Nephron progenitor cell (in vitro differentiated cells): ENCODE measurements around the gene KCNT1.

Experiments
- DNase-seq: peaks from one replicate; pipeline ENCODE4 v3.0.0; 2021
- H3K27ac Mint-ChIP-seq: 2 replicates; pipeline ENCODE4 v1.8.0; 2021; ENCODE audit warnings: mild to moderate bottlenecking, moderate library complexity, mixed read lengths
- H3K27me3 Mint-ChIP-seq: 2 replicates; pipeline ENCODE4 v1.8.0; 2021; ENCODE audit warnings: mild to moderate bottlenecking, low read depth, mixed read lengths; ENCODE audit not compliant: poor library complexity
- H3K36me3 Mint-ChIP-seq: 2 replicates; pipeline ENCODE4 v1.8.0; 2021; ENCODE audit warnings: low read depth, mixed read lengths
- H3K4me1 Mint-ChIP-seq: 2 replicates; pipeline ENCODE4 v1.8.0; 2021; ENCODE audit warnings: mixed read lengths
- H3K4me3 Mint-ChIP-seq: 2 replicates; pipeline ENCODE4 v1.8.0; 2021; ENCODE audit warnings: mild to moderate bottlenecking, moderate library complexity, mixed read lengths
- H3K9me3 Mint-ChIP-seq: 2 replicates; pipeline ENCODE4 v1.8.0; 2021; ENCODE audit warnings: mild to moderate bottlenecking, moderate library complexity, mixed read lengths
- TF ChIP-seq, protein P1 (sequence below): fragments of 200-600 bp; sonication (generic); IDR thresholded peaks from 2 replicates; pipeline ENCODE4 v1.5.0; 2021; ENCODE audit warnings: antibody characterized with exemption

Gene KCNT1

GRCh38 chr9:135821733-135822373 is 119.9 kb downstream of the KCNT1 start:
- H3K27me3 Mint-ChIP-seq = no peaks in the 10 kb centered on the region
- no peak overlapping the region for H3K4me3 Mint-ChIP-seq
- H3K27ac Mint-ChIP-seq = peak overlapping the region; percentile 32
- TF ChIP-seq, protein P1, sequence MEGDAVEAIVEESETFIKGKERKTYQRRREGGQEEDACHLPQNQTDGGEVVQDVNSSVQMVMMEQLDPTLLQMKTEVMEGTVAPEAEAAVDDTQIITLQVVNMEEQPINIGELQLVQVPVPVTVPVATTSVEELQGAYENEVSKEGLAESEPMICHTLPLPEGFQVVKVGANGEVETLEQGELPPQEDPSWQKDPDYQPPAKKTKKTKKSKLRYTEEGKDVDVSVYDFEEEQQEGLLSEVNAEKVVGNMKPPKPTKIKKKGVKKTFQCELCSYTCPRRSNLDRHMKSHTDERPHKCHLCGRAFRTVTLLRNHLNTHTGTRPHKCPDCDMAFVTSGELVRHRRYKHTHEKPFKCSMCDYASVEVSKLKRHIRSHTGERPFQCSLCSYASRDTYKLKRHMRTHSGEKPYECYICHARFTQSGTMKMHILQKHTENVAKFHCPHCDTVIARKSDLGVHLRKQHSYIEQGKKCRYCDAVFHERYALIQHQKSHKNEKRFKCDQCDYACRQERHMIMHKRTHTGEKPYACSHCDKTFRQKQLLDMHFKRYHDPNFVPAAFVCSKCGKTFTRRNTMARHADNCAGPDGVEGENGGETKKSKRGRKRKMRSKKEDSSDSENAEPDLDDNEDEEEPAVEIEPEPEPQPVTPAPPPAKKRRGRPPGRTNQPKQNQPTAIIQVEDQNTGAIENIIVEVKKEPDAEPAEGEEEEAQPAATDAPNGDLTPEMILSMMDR = no peak
- H3K36me3 Mint-ChIP-seq = peaks cover 58% of the 10 kb centered on the region
- peaks cover 3% of the 10 kb centered on the region for H3K4me1 Mint-ChIP-seq
- no peaks in the 10 kb centered on the region for H3K9me3 Mint-ChIP-seq
- DNase-seq = no peak

- no peaks in the 10 kb centered on the region for H3K9me3 Mint-ChIP-seq
- no peaks in the 10 kb centered on the region for H3K27me3 Mint-ChIP-seq
- H3K36me3 Mint-ChIP-seq = peaks cover 60% of the 10 kb centered on the region
- no peaks in the 10 kb centered on the region for H3K4me1 Mint-ChIP-seq
- H3K27ac Mint-ChIP-seq = no peak overlapping the region
- TF ChIP-seq, protein P1 = no peak
- no peak overlapping the region for H3K4me3 Mint-ChIP-seq
- no peak for DNase-seq
Observed at GRCh38 chr9:135822374-135822755, 120.4 kb downstream of the KCNT1 start.

GRCh38 chr9:135823036-135823435 is 121.1 kb downstream of the KCNT1 start:
- Mint-ChIP-seq H3K4me1 (no peaks in the 10 kb centered on the region), H3K27me3 (no peaks in the 10 kb centered on the region), H3K36me3 (peaks cover 66% of the 10 kb centered on the region), H3K4me3 (no peak overlapping the region), H3K9me3 (peaks cover 1% of the 10 kb centered on the region), H3K27ac (peak overlapping the region; percentile 18)
- no peak for DNase-seq
- TF ChIP-seq, protein P1 = no peak

- Mint-ChIP-seq H3K9me3 (peaks cover 24% of the 10 kb centered on the region), H3K27ac (no peak overlapping the region), H3K4me3 (no peak overlapping the region), H3K27me3 (no peaks in the 10 kb centered on the region), H3K4me1 (no peaks in the 10 kb centered on the region), H3K36me3 (peaks cover 77% of the 10 kb centered on the region)
- DNase-seq = no peak
- TF ChIP-seq, protein P1 = no peak
Observed at GRCh38 chr9:135825435-135826187, 123.6 kb downstream of the KCNT1 start.

DNA sequence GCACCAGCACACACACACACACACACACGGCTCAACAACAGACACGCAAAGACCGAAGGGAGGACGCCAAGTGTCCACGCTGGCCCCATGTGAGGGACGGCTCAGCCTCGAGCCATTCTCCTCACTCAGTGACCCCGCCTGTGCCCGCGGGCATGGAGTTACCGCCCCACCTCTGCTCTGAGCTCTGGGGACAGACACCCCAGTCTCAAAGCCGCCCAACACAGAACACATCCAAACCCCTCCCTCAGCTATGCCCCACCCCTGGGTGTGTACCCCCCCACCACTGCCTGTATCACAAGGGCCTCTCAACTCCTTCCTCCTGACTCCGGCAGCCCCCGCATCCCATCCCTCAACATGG is 124.2 kb downstream of the KCNT1 start:
- TF ChIP-seq, protein P1 = no peak
- Mint-ChIP-seq H3K27me3 (no peaks in the 10 kb centered on the region), H3K27ac (peak overlapping the region; percentile 92), H3K4me3 (no peak overlapping the region), H3K9me3 (peaks cover 26% of the 10 kb centered on the region), H3K36me3 (peaks cover 77% of the 10 kb centered on the region), H3K4me1 (no peaks in the 10 kb centered on the region)
- DNase-seq = no peak

GRCh38 chr9:135827301-135827700 is 125.3 kb downstream of the KCNT1 start:
- no peak for DNase-seq
- Mint-ChIP-seq H3K4me3 (no peak overlapping the region), H3K27me3 (no peaks in the 10 kb centered on the region), H3K9me3 (peaks cover 30% of the 10 kb centered on the region), H3K4me1 (no peaks in the 10 kb centered on the region), H3K36me3 (peaks cover 78% of the 10 kb centered on the region), H3K27ac (peak overlapping the region; percentile 39)
- TF ChIP-seq, protein P1 = no peak
